Vagina (tissue), 2 donors: ENCODE results near the gene LAMP5.

Experiments used
- CTCF ChIP-seq, 3 experiments: fragments of 450-650 bp in 2 of 3; fragments of 200-600 bp in 1 of 3; sonication (generic) in 1 of 3; IDR thresholded peaks; one replicate each; pipeline ENCODE4 v1.5.1; 2017 to 2019; ENCODE audit warnings: antibody characterized with exemption in 3 of 3, mild to moderate bottlenecking in 2 of 3, moderate library complexity in 2 of 3
- POLR2A ChIP-seq, 2 donors: fragments of 450-650 bp; IDR thresholded peaks; one replicate each; pipeline ENCODE4 v1.6.1; 2017; ENCODE audit warnings: antibody characterized with exemption in 2 of 2, mild to moderate bottlenecking in 2 of 2, moderate library complexity in 2 of 2

GRCh38 chr20:9474835-9475415 is 39.5 kb upstream of the LAMP5 start:
- TF ChIP-seq CTCF (IDR thresholded peaks at IDR 0.05) = no peak
- TF ChIP-seq POLR2A (IDR thresholded peaks at IDR 0.05) = no peak
